ENCODE results near the gene TMC7.

DNA sequence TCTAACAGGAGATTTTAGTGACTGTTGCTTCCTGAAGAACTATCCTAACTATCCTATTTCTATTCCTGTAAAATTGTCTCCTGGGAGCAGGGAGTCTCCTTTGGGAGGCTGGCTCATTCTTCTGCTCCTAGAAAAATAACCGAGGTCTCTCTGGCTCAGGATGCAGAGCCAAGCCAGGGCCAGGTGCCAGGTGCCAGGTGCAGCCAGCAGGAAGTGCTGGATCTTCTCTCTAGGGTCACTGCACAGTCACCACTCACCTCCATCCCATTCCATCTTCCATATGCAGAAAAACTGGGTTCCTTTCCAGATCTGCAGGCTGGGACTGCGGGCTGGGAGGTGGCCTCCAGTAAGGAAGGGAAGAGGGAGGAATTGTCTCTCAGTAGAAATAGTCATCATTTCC, 3.8 kb upstream of the TMC7 start:
- TF ChIP-seq, protein P1, sequence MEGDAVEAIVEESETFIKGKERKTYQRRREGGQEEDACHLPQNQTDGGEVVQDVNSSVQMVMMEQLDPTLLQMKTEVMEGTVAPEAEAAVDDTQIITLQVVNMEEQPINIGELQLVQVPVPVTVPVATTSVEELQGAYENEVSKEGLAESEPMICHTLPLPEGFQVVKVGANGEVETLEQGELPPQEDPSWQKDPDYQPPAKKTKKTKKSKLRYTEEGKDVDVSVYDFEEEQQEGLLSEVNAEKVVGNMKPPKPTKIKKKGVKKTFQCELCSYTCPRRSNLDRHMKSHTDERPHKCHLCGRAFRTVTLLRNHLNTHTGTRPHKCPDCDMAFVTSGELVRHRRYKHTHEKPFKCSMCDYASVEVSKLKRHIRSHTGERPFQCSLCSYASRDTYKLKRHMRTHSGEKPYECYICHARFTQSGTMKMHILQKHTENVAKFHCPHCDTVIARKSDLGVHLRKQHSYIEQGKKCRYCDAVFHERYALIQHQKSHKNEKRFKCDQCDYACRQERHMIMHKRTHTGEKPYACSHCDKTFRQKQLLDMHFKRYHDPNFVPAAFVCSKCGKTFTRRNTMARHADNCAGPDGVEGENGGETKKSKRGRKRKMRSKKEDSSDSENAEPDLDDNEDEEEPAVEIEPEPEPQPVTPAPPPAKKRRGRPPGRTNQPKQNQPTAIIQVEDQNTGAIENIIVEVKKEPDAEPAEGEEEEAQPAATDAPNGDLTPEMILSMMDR (IDR thresholded peaks at IDR 0.05) = no peak
- TF ChIP-seq POLR2A (IDR thresholded peaks at IDR 0.05) = no peak
